ENCODE measurements around the gene DYNLL1. TPM values are rescaled to one million over a fixed set of nuclear protein-coding genes. Genes with fewer than 3 reads are reported as not detected.

Gene DYNLL1
- total and polyA plus RNA-seq, 2 of the 13 experiments (the other 11 are each of a cell fraction or from before 2014, with no cell fraction given), result 271 to 294 TPM

DNA sequence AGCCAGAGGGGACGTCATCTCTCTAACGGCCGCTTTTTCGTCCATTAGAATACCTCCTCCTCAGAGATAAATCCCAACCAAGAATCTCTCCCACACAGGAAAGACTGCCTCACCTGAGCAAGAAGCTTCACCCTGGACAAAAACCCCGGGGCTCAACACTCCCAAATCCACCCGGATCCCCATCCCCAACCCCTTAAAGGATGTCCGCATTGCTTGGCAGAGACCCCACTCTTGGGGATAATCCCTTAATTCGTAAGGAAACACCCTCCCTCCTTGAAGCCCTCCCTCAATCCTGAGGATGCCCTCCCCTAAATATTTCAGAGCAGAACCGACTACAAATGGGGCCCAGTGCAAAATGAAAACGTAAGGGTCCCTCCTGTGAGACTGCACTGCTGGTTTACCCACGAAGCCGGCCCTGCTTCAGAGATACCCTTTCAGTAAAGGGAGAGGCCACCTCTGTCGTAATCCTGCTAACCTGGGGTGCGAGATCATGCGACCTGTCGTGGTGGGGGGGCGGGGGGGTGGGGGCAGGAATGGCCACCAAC is 655 bp upstream of the DYNLL1 start (continued):
- TF ChIP-seq MEF2D (CRISPR knock-in tag; IDR thresholded peaks at IDR 0.05) (no peak), ZNF274 (CRISPR knock-in tag; IDR thresholded peaks at IDR 0.05) (no peak), KDM6A (CRISPR knock-in tag; IDR thresholded peaks at IDR 0.05; ENCODE audit: low read depth) (no peak), ZNF674 (CRISPR knock-in tag; IDR thresholded peaks at IDR 0.05; ENCODE audit: low read depth) (no peak), ZNF878 (CRISPR knock-in tag; IDR thresholded peaks at IDR 0.05) (no peak), FOXC1 (CRISPR knock-in tag; IDR thresholded peaks at IDR 0.05; ENCODE audit: borderline replicate concordance) (0 out of 2 replicates have a peak, but pooled peaks have one; percentile 9), TAF1 (CRISPR knock-in tag; IDR thresholded peaks at IDR 0.05) (no peak), ZNF367 (CRISPR knock-in tag; IDR thresholded peaks at IDR 0.05; ENCODE audit: borderline replicate concordance) (no peak), PHB2 (IDR thresholded peaks at IDR 0.05; ENCODE audit: partially characterized antibody) (no peak), CREB1 (IDR thresholded peaks at IDR 0.05) (no peak), CREB1 (CRISPR knock-in tag; IDR thresholded peaks at IDR 0.05) (no peak), EED (CRISPR knock-in tag; IDR thresholded peaks at IDR 0.05) (no peak), ZNF296 (CRISPR knock-in tag; conservative IDR thresholded peaks at IDR 0.05) (no peak), ZFYVE20 (CRISPR knock-in tag; IDR thresholded peaks at IDR 0.05; ENCODE audit: borderline replicate concordance, low read depth) (0 out of 2 replicates have a peak, but pooled peaks have one; percentile 20), ZBED4 (CRISPR knock-in tag; IDR thresholded peaks at IDR 0.05; ENCODE audit: borderline replicate concordance) (no peak), PCBP1 (IDR thresholded peaks at IDR 0.05; ENCODE audit: borderline replicate concordance, low read depth, low read length) (no peak), ZFP36L2 (CRISPR knock-in tag; IDR thresholded peaks at IDR 0.05) (no peak), ZC3H13 (CRISPR knock-in tag; IDR thresholded peaks at IDR 0.05) (0 out of 2 replicates have a peak, but pooled peaks have one; percentile 42), KLF6 (CRISPR knock-in tag; IDR thresholded peaks at IDR 0.05) (no peak), MAFG (CRISPR knock-in tag; IDR thresholded peaks at IDR 0.05) (no peak), ATF6 (CRISPR knock-in tag; conservative IDR thresholded peaks at IDR 0.05) (no peak)
- TF ChIP-seq, protein P1, sequence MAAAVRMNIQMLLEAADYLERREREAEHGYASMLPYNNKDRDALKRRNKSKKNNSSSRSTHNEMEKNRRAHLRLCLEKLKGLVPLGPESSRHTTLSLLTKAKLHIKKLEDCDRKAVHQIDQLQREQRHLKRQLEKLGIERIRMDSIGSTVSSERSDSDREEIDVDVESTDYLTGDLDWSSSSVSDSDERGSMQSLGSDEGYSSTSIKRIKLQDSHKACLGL (CRISPR knock-in tag; IDR thresholded peaks at IDR 0.05), result no peak
- TF ChIP-seq, protein P2, sequence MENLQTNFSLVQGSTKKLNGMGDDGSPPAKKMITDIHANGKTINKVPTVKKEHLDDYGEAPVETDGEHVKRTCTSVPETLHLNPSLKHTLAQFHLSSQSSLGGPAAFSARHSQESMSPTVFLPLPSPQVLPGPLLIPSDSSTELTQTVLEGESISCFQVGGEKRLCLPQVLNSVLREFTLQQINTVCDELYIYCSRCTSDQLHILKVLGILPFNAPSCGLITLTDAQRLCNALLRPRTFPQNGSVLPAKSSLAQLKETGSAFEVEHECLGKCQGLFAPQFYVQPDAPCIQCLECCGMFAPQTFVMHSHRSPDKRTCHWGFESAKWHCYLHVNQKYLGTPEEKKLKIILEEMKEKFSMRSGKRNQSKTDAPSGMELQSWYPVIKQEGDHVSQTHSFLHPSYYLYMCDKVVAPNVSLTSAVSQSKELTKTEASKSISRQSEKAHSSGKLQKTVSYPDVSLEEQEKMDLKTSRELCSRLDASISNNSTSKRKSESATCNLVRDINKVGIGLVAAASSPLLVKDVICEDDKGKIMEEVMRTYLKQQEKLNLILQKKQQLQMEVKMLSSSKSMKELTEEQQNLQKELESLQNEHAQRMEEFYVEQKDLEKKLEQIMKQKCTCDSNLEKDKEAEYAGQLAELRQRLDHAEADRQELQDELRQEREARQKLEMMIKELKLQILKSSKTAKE (CRISPR knock-in tag; IDR thresholded peaks at IDR 0.05; ENCODE audit: borderline replicate concordance), result peak; percentile 36; the same call in 1 of the 2 replicates
